Esophagus muscularis mucosa (tissue), 4 donors: ENCODE measurements around the gene RNU6-1. TPM values are rescaled to one million over a fixed set of nuclear protein-coding genes. Genes with fewer than 3 reads are reported as not detected.

Experiments
- DNase-seq: peaks from one replicate; pipeline ENCODE4 v3.0.0-alpha.2; 2017; ENCODE audit errors: extremely low spot score
- H3K27ac ChIP-seq, 4 donors: fragments of 200-600 bp; sonication (generic); replicated peaks in 1 of 4; 1 replicate in 3 of 4; 2 replicates in 1 of 4; pipeline ENCODE4 v1.5.1; 2016 to 2019; ENCODE audit warnings: mild to moderate bottlenecking in 1 of 4
- H3K27me3 ChIP-seq, 4 donors: fragments of 200-600 bp; sonication (generic); one replicate each; pipeline versions ENCODE4 v1.5.1 to v1.6.0; 2016 to 2019
- H3K36me3 ChIP-seq, 4 donors: fragments of 200-600 bp; sonication (generic); one replicate each; pipeline ENCODE4 v1.5.1; 2016 to 2019
- H3K4me1 ChIP-seq, 4 donors: fragments of 200-600 bp; sonication (generic); one replicate each; pipeline ENCODE4 v1.5.1; 2016 to 2019
- H3K4me3 ChIP-seq, 4 donors: fragments of 200-600 bp; sonication (generic); 1 replicate in 2 of 4; 2 replicates in 2 of 4; pipeline ENCODE4 v1.5.1; 2016 to 2019; ENCODE audit warnings: mild to moderate bottlenecking in 4 of 4, moderate library complexity in 1 of 4
- H3K9me3 ChIP-seq, 4 donors: fragments of 200-600 bp; sonication (generic); 1 replicate in 3 of 4; 2 replicates in 1 of 4; pipeline ENCODE4 v1.5.1; 2016 to 2019
- CTCF ChIP-seq, 3 experiments: fragments of 200-600 bp in 2 of 3; fragments of 450-650 bp in 1 of 3; sonication (generic) in 2 of 3; IDR thresholded peaks; one replicate each; pipeline ENCODE4 v1.5.1; 2017 to 2019; ENCODE audit warnings: antibody characterized with exemption in 3 of 3, mild to moderate bottlenecking in 2 of 3, moderate library complexity in 1 of 3
- EP300 ChIP-seq: sonication (generic); formaldehyde crosslinking; IDR thresholded peaks from one replicate; pipeline ENCODE4 v1.6.1; 2017; ENCODE audit warnings: antibody characterized with exemption
- POLR2A ChIP-seq: fragments of 450-650 bp; IDR thresholded peaks from one replicate; pipeline ENCODE4 v1.6.1; 2017; ENCODE audit warnings: antibody characterized with exemption, moderate library complexity, mild to moderate bottlenecking, low read depth
- POLR2AphosphoS5 ChIP-seq, 2 donors: sonication (generic); formaldehyde crosslinking; IDR thresholded peaks; one replicate each; pipeline ENCODE4 v1.6.1; 2017; ENCODE audit warnings: antibody characterized with exemption in 2 of 2
- WGBS: methylation state at CpG from one replicate; pipeline ENCODE4 v1.1.5; 2018; 5-methylcytosine and 5-hydroxymethylcytosine counted together
- intact Hi-C: fragments of 100-400 bp; cut with DNase I; formaldehyde crosslinking; loops from one replicate; pipeline ENCODE4 v1.15.1; 2023
- total RNA-seq, 4 donors: library from RNA; depleted of rRNA; stranded (reverse); fragments of >200 nt; gene quantifications; one replicate each; pipeline versions ENCODE4 v1.1.0 to v1.2.1, GENCODE V29; 2016

The RNU6-1 gene
- total RNA-seq, 4 donors from 2014 or later = not detected

- TF ChIP-seq POLR2A (no peak), EP300 (no peak), POLR2AphosphoS5 (IDR thresholded peaks at IDR 0.05) (no peak), CTCF (IDR thresholded peaks at IDR 0.05) (no peak)
- Histone ChIP-seq H3K27ac (no peak overlapping the region), H3K27me3 (peaks cover 6 to 100% (median 89%) of the 10 kb centered on the region in 4 donors), H3K36me3 (no peaks in the 10 kb centered on the region), H3K9me3 (no peaks in the 10 kb centered on the region), H3K4me3 (peak overlapping the region in 3 of 4 donors; percentile 25 to 39 (median 27)), H3K4me1 (peaks cover 30 to 84% (median 76%) of the 10 kb centered on the region in 4 donors)
- 6% methylated on average over 21 of the region's 46 CpGs for WGBS
- intact Hi-C loops = no loop called here
- DNase-seq = no peak
Measured at GRCh38 chr15:67822537-67823313, 17.1 kb downstream of the RNU6-1 start.

GRCh38 chr15:67821784-67822440 is 17.9 kb downstream of the RNU6-1 start:
- Histone ChIP-seq H3K27ac (no peak overlapping the region), H3K27me3 (peaks cover 3 to 99% (median 81%) of the 10 kb centered on the region in 4 donors), H3K4me1 (peaks cover 23 to 76% (median 68%) of the 10 kb centered on the region in 4 donors), H3K4me3 (no peak overlapping the region), H3K9me3 (no peaks in the 10 kb centered on the region), H3K36me3 (no peaks in the 10 kb centered on the region)
- TF ChIP-seq POLR2A = no peak
- intact Hi-C loops = no loop called here
- WGBS = 7% methylated on average over 42 of the region's 43 CpGs
- no peak for DNase-seq

- no peaks in the 10 kb centered on the region for H3K36me3 ChIP-seq
- TF ChIP-seq EP300 (no peak), POLR2A (no peak), POLR2AphosphoS5 (IDR thresholded peaks at IDR 0.05) (no peak), CTCF (IDR thresholded peaks at IDR 0.05) (no peak)
- intact Hi-C loops = no loop called here
- H3K9me3 ChIP-seq = no peaks in the 10 kb centered on the region
- H3K27me3 ChIP-seq = peaks cover 3 to 91% (median 74%) of the 10 kb centered on the region in 4 donors
- no peak overlapping the region for H3K27ac ChIP-seq
- no peak overlapping the region for H3K4me3 ChIP-seq
- 9% methylated on average over 37 of the region's 39 CpGs for WGBS
- peaks cover 19 to 69% (median 60%) of the 10 kb centered on the region in 4 donors for H3K4me1 ChIP-seq
- no peak for DNase-seq
Measured at GRCh38 chr15:67820992-67821783, 18.7 kb downstream of the RNU6-1 start.

GRCh38 chr15:67820122-67820991 is 19.5 kb downstream of the RNU6-1 start:
- intact Hi-C loops = no loop called here
- 15% methylated on average over 36 of the region's 50 CpGs for WGBS
- Histone ChIP-seq H3K4me1 (peaks cover 12 to 61% (median 52%) of the 10 kb centered on the region in 4 donors), H3K9me3 (peaks cover 0 to 8% (median 6%) of the 10 kb centered on the region in 4 donors), H3K4me3 (no peak overlapping the region), H3K27ac (no peak overlapping the region), H3K36me3 (no peaks in the 10 kb centered on the region), H3K27me3 (peaks cover 3 to 83% (median 66%) of the 10 kb centered on the region in 4 donors)
- no peak for DNase-seq
- no peak for TF ChIP-seq CTCF (IDR thresholded peaks at IDR 0.05)
- no peak for TF ChIP-seq POLR2A
- TF ChIP-seq EP300 = no peak
- TF ChIP-seq POLR2AphosphoS5 (IDR thresholded peaks at IDR 0.05) = no peak
